Body of pancreas (tissue), 4 donors: ENCODE measurements around the gene GLYAT. TPM values are rescaled to one million over a fixed set of nuclear protein-coding genes. Genes with fewer than 3 reads are reported as not detected.

Experiments used
- ATAC-seq: fragments of 150-250 bp; one replicate; pipeline ENCODE4 v1.9.1; 2016
- DNase-seq, 4 donors: peaks; one replicate each; pipeline ENCODE4 v3.0.0-alpha.2; 2019
- H3K27ac ChIP-seq, 4 donors: fragments of 200-600 bp; sonication (generic); 1 replicate in 3 of 4; 2 replicates in 1 of 4; pipeline versions ENCODE4 v1.5.1 to v1.6.1; 2016 to 2019; ENCODE audit warnings: mild to moderate bottlenecking in 1 of 4, mixed read lengths in 1 of 4, moderate library complexity in 1 of 4
- H3K27me3 ChIP-seq, 2 donors: fragments of 200-600 bp; sonication (generic); one replicate each; pipeline ENCODE4 v1.6.0; 2016; ENCODE audit warnings: mild to moderate bottlenecking in 1 of 2
- H3K36me3 ChIP-seq, 2 donors: fragments of 200-600 bp; sonication (generic); replicated peaks in 1 of 2; 2 replicates each; pipeline ENCODE4 v1.5.1; 2016; ENCODE audit warnings: low read depth in 2 of 2; ENCODE audit not compliant: insufficient read depth in 1 of 2
- H3K4me1 ChIP-seq: fragments of 200-600 bp; sonication (generic); one replicate; pipeline ENCODE4 v1.6.0; 2016
- H3K4me3 ChIP-seq, 2 donors: fragments of 200-600 bp; sonication (generic); 1 replicate in 1 of 2; 2 replicates in 1 of 2; pipeline ENCODE4 v1.5.1; 2016 to 2019
- H3K9me3 ChIP-seq, 3 donors: fragments of 200-600 bp; sonication (generic); 1 replicate in 2 of 3; 2 replicates in 1 of 3; pipeline ENCODE4 v1.5.1; 2016
- CTCF ChIP-seq, 7 experiments: fragments of 450-650 bp in 4 of 7; fragments of 200-600 bp in 3 of 7; sonication (generic) in 3 of 7; IDR thresholded peaks; one replicate each; pipeline ENCODE4 v1.5.1; 2016 to 2019; ENCODE audit warnings: antibody characterized with exemption in 7 of 7
- POLR2A ChIP-seq, 3 donors: fragments of 450-650 bp; IDR thresholded peaks; one replicate each; pipeline ENCODE4 v1.6.1; 2016; ENCODE audit warnings: antibody characterized with exemption in 3 of 3, mild to moderate bottlenecking in 2 of 3
- WGBS, 2 donors: methylation state at CpG; one replicate each; pipeline ENCODE4 v1.1.5; 2017; 5-methylcytosine and 5-hydroxymethylcytosine counted together
- intact Hi-C: fragments of 100-400 bp; cut with DNase I; formaldehyde crosslinking; loops from one replicate; pipeline ENCODE4 v1.15.1; 2023
- total RNA-seq, 2 donors: library from RNA; depleted of rRNA; stranded (reverse); fragments of >200 nt; gene quantifications; one replicate each; pipeline ENCODE4 v1.1.0, GENCODE V29; 2016

GLYAT gene
- total RNA-seq, 2 donors from 2014 or later: 0.99 TPM; not detected in 1

GRCh38 chr11:58763120-58763490 is 31.4 kb upstream of the GLYAT start:
- no peaks in the 10 kb centered on the region for H3K27me3 ChIP-seq
- no peaks in the 10 kb centered on the region for H3K36me3 ChIP-seq
- no peak overlapping the region for H3K27ac ChIP-seq
- no peak for TF ChIP-seq CTCF (IDR thresholded peaks at IDR 0.05)
- TF ChIP-seq POLR2A (IDR thresholded peaks at IDR 0.05): no peak
- intact Hi-C loops: no loop called here
- no peak for ATAC-seq
- 100% methylated on average over 1 of the region's 1 CpG for WGBS, 2 donors
- no peak overlapping the region for H3K4me3 ChIP-seq
- peaks cover 6% of the 10 kb centered on the region for H3K4me1 ChIP-seq
- H3K9me3 ChIP-seq: no peaks in the 10 kb centered on the region
- no peak for DNase-seq

- WGBS, 2 donors: 32 to 34% methylated on average over 6 of the region's 6 CpGs
- no peak overlapping the region for H3K4me3 ChIP-seq
- no peak for DNase-seq
- no peaks in the 10 kb centered on the region for H3K36me3 ChIP-seq
- no peak for ATAC-seq
- TF ChIP-seq POLR2A (IDR thresholded peaks at IDR 0.05) (no peak), CTCF (IDR thresholded peaks at IDR 0.05) (no peak)
- intact Hi-C loops: no loop called here
- H3K27ac ChIP-seq: no peak overlapping the region
- H3K4me1 ChIP-seq: peaks cover 6% of the 10 kb centered on the region
- H3K27me3 ChIP-seq: no peaks in the 10 kb centered on the region
- H3K9me3 ChIP-seq: no peaks in the 10 kb centered on the region
Measured at GRCh38 chr11:58762284-58763119, 30.8 kb upstream of the GLYAT start.

DNA sequence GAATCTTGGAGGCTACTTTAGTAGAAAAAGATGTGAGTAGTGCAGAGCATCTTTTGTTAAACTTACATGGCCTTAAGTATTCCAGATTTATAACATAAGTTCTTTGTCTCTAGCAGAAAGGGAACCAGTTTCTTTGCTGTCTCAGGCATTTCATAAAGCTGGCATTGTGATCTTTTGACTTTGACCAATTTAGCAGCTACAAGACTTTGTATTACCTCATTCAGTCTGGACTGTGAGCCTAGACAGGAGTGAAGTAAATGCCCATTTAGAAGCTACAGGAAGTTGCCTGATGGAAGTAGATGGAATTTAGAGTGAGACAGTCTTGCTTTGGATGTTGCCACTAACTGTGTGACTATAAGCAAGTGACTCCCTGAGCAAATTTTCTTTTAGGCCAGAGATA is 25.7 kb upstream of the GLYAT start:
- ATAC-seq: no peak
- intact Hi-C loops: no loop called here

GRCh38 chr11:58745705-58746364 is 14.1 kb upstream of the GLYAT start:
- ATAC-seq (no peak), DNase-seq (no peak)
- WGBS, 2 donors: 77 to 86% methylated on average over 5 of the region's 5 CpGs
- H3K4me1 ChIP-seq: no peaks in the 10 kb centered on the region
- no peak overlapping the region for H3K27ac ChIP-seq
- peaks cover 0 to 13% (median 0%) of the 10 kb centered on the region in 3 donors for H3K9me3 ChIP-seq
- TF ChIP-seq POLR2A (IDR thresholded peaks at IDR 0.05) (no peak), CTCF (IDR thresholded peaks at IDR 0.05) (no peak)
- H3K4me3 ChIP-seq: no peak overlapping the region
- H3K36me3 ChIP-seq: no peaks in the 10 kb centered on the region
- H3K27me3 ChIP-seq: no peaks in the 10 kb centered on the region
- intact Hi-C loops: no loop called here

More for the DNA sequence above, 25.7 kb upstream of the GLYAT start:
- no peaks in the 10 kb centered on the region for H3K27me3 ChIP-seq
- H3K36me3 ChIP-seq: no peaks in the 10 kb centered on the region
- no peak overlapping the region for H3K4me3 ChIP-seq
- H3K4me1 ChIP-seq: peaks cover 2% of the 10 kb centered on the region
- DNase-seq: no peak
- no peaks in the 10 kb centered on the region for H3K9me3 ChIP-seq
- TF ChIP-seq POLR2A (IDR thresholded peaks at IDR 0.05) (no peak), CTCF (IDR thresholded peaks at IDR 0.05) (no peak)
- H3K27ac ChIP-seq: no peak overlapping the region
